ENCODE data around the gene APIP. TPM values are rescaled to one million over a fixed set of nuclear protein-coding genes. Genes with fewer than 3 reads are reported as not detected.
A peak's percentile ranks its signal among the peaks of the same experiment; 100 is the strongest.
"Not testable (repeated sequence)": the region's sequence is repeated elsewhere in the genome, so short reads cannot be mapped to it uniquely, and the experiment has no call there.

Gene APIP
- total RNA-seq, 1 donor from 2014 or later: 19.0 TPM

GRCh38 chr11:34898474-34898873, 17.7 kb downstream of the APIP start:
- H3K27me3 ChIP-seq (ENCODE audit: control insufficient read depth, insufficient read depth, low read length): no peaks in the 10 kb centered on the region
- DNase-seq (ENCODE audit: low read depth) (no peak), FAIRE-seq (no peak)
- TF ChIP-seq, protein P1, sequence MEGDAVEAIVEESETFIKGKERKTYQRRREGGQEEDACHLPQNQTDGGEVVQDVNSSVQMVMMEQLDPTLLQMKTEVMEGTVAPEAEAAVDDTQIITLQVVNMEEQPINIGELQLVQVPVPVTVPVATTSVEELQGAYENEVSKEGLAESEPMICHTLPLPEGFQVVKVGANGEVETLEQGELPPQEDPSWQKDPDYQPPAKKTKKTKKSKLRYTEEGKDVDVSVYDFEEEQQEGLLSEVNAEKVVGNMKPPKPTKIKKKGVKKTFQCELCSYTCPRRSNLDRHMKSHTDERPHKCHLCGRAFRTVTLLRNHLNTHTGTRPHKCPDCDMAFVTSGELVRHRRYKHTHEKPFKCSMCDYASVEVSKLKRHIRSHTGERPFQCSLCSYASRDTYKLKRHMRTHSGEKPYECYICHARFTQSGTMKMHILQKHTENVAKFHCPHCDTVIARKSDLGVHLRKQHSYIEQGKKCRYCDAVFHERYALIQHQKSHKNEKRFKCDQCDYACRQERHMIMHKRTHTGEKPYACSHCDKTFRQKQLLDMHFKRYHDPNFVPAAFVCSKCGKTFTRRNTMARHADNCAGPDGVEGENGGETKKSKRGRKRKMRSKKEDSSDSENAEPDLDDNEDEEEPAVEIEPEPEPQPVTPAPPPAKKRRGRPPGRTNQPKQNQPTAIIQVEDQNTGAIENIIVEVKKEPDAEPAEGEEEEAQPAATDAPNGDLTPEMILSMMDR (IDR thresholded peaks at IDR 0.05; ENCODE audit: insufficient read depth, low read length, severe bottlenecking): no peak
- no peak overlapping the region for H3K4me3 ChIP-seq (ENCODE audit: low read depth, low read length)
- no peaks in the 10 kb centered on the region for H3K36me3 ChIP-seq (ENCODE audit: control insufficient read depth, insufficient read depth, low read length)

DNA sequence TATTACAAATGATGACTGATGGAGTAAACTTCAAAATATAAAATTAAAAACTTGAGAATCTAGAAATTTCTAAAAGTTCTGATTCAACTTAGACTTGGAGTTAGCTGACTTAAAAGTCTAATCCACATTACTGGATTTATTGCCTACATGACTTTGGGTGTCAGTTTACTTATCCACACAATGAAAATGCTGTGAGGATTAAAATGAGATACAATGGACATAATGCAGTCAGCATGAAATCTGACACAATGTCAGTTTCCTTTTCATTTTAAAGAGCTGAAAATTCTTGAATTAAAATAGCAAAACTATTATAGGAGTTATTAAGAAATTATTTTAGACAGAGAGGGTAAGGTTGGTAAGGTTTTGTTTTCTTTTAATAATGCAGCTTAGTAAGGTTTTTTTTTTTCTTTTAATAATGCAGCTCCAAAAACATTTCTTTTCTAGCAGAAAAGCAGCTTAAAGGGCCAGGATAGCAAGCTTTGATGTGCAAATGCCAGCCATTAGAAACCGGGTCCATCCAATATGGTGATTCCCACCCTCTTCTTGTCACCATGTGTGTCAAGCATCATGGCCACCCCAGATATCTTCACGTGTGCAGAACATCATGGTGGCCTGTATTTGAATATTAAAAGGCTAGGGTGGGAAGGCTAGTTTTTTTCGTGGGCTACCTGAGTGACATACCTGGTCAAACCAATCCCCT, 18.9 kb downstream of the APIP start:
- Histone ChIP-seq H3K4me3 (ENCODE audit: low read depth, low read length) (no peak overlapping the region), H3K27me3 (ENCODE audit: control insufficient read depth, insufficient read depth, low read length) (no peaks in the 10 kb centered on the region), H3K36me3 (ENCODE audit: control insufficient read depth, insufficient read depth, low read length) (no peaks in the 10 kb centered on the region)
- TF ChIP-seq, protein P1 (IDR thresholded peaks at IDR 0.05; ENCODE audit: insufficient read depth, low read length, severe bottlenecking): no peak
- DNase-seq (ENCODE audit: low read depth): no peak
- no peak for FAIRE-seq

GRCh38 chr11:34896191-34896590, 20.0 kb downstream of the APIP start:
- not testable (repeated sequence) for DNase-seq (ENCODE audit: low read depth); H3K36me3 ChIP-seq (ENCODE audit: control insufficient read depth, insufficient read depth, low read length); H3K4me3 ChIP-seq (ENCODE audit: low read depth, low read length); FAIRE-seq; H3K27me3 ChIP-seq (ENCODE audit: control insufficient read depth, insufficient read depth, low read length)

- TF ChIP-seq, protein P1 (IDR thresholded peaks at IDR 0.05; ENCODE audit: insufficient read depth, low read length, severe bottlenecking): no peak
- no peak for DNase-seq (ENCODE audit: low read depth)
- H3K4me3 ChIP-seq (ENCODE audit: low read depth, low read length): no peak overlapping the region
- no peaks in the 10 kb centered on the region for H3K36me3 ChIP-seq (ENCODE audit: control insufficient read depth, insufficient read depth, low read length)
- H3K27me3 ChIP-seq (ENCODE audit: control insufficient read depth, insufficient read depth, low read length): no peaks in the 10 kb centered on the region
- no peak for FAIRE-seq
Measured at GRCh38 chr11:34893416-34893815, 22.8 kb downstream of the APIP start.

DNA sequence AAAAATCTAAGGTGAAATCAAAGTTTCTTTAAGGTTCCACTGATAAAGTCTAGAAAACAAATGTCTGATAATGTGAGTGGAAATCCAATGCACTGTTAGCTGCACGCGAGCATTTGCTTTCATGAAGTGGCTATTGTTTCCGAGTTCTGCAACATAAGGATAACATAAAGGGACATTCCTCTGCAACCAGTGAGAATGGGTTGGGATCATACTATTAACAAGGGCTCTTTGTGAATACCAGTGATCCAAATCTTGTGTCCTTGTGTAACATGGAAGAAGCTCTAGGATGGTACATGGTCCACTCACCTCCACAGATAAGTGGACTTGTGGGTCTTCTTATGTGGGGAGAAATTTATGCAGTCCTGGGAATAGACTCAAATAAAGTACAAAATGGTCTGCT, 24.6 kb downstream of the APIP start:
- no peaks in the 10 kb centered on the region for H3K36me3 ChIP-seq (ENCODE audit: control insufficient read depth, insufficient read depth, low read length)
- H3K4me3 ChIP-seq (ENCODE audit: low read depth, low read length): no peak overlapping the region
- DNase-seq (ENCODE audit: low read depth) (no peak), FAIRE-seq (no peak)
- TF ChIP-seq, protein P1 (IDR thresholded peaks at IDR 0.05; ENCODE audit: insufficient read depth, low read length, severe bottlenecking): no peak
- H3K27me3 ChIP-seq (ENCODE audit: control insufficient read depth, insufficient read depth, low read length): no peaks in the 10 kb centered on the region

GRCh38 chr11:34890812-34891211, 25.4 kb downstream of the APIP start:
- DNase-seq (ENCODE audit: low read depth) (peak; percentile 59), FAIRE-seq (no peak)
- Histone ChIP-seq H3K36me3 (ENCODE audit: control insufficient read depth, insufficient read depth, low read length) (no peaks in the 10 kb centered on the region), H3K4me3 (ENCODE audit: low read depth, low read length) (no peak overlapping the region), H3K27me3 (ENCODE audit: control insufficient read depth, insufficient read depth, low read length) (no peaks in the 10 kb centered on the region)
- TF ChIP-seq, protein P1 (IDR thresholded peaks at IDR 0.05; ENCODE audit: insufficient read depth, low read length, severe bottlenecking): peak; percentile 28

All from bronchial epithelial cell (primary cell).